ENCODE results near the gene TMCO4. TPM values are rescaled to one million over a fixed set of nuclear protein-coding genes. Genes with fewer than 3 reads are reported as not detected.

TMCO4 gene
- total and polyA plus RNA-seq, 2 donors (not counting 3 experiments of a cell fraction or from before 2014, with no cell fraction given), result 7.6 to 10.3 TPM

DNA sequence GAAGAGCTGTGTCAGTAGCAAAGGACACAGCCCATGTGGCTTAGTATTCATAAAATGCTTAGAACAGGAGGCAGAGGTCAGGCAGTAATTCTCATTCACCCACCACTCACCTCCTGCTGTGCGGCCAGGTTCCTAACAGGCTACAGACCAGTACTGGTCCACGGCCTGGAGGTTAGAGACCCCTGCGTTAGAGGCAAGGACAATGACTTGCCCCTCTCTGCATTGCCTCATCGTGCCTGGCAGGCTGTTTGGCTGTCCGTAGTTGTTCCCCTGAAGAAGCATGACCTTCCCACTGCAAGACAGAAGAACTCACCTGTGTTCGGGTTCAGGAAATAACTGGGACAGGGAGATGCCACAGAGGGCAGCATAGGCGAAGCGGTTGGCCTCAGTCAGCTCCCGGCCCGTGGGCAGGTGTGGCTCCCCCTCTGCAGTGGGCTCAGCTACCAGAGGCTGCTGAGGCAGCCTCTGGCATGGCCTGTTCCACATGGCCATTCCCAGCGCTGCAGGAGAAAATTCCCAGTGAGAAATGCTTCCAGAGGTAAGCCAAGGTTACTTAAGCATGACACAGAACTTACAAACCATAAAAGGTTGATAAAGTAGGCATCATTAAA, 19.3 kb downstream of the TMCO4 start:
- DNase-seq (ENCODE audit: low read depth, low spot score), result no peak
- ChIA-PET POLR2A (no interaction called here), CTCF (no interaction called here)
- Histone ChIP-seq H3K27me3 (ENCODE audit: control insufficient read depth in 2 of 2, insufficient read depth in 2 of 2, low read length in 2 of 2) (no peaks in the 10 kb centered on the region), H3K79me2 (ENCODE audit: control insufficient read depth, insufficient read depth, low read length) (no peaks in the 10 kb centered on the region), H3K27ac (ENCODE audit: insufficient read depth, low read depth, low read length) (no peak overlapping the region), H2AFZ (ENCODE audit: low read depth, low read length) (no peak overlapping the region), H3K36me3 (ENCODE audit: control insufficient read depth in 2 of 2, extremely low read depth in 1 of 2, insufficient read depth in 2 of 2, low read length in 2 of 2) (no peaks in the 10 kb centered on the region), H3K4me2 (ENCODE audit: insufficient read depth, low read length) (no peak overlapping the region), H3K4me3 (replicated peaks in 1 of 3; ENCODE audit: insufficient read depth in 1 of 3, low read depth in 1 of 3, low read length in 3 of 3) (no peak overlapping the region), H3K9ac (replicated peaks; ENCODE audit: extremely low read depth, insufficient read depth, low read length) (no peak overlapping the region), H3K9me1 (replicated peaks; ENCODE audit: control insufficient read depth, extremely low read depth, insufficient read depth, low read length) (no peaks in the 10 kb centered on the region), H3K9me3 (replicated peaks; ENCODE audit: control insufficient read depth, insufficient read depth, low read length) (no peaks in the 10 kb centered on the region), H3K4me1 (ENCODE audit: control insufficient read depth, extremely low read depth, insufficient read depth, low read length) (no peaks in the 10 kb centered on the region), H4K20me1 (replicated peaks; ENCODE audit: control insufficient read depth, extremely low read depth, insufficient read depth, low read length) (no peaks in the 10 kb centered on the region)
- BruUV-seq (replicated peaks), result no TSS peak
- dilution Hi-C loops (cut with MboI; ENCODE audit: extremely low pct_ligation_motif_present, low sequenced_read_pairs), result no loop called here
- FAIRE-seq, result no peak
- TF ChIP-seq MAX (IDR thresholded peaks at IDR 0.05; ENCODE audit: insufficient read depth, insufficient read length), result no peak
- TF ChIP-seq JUN (IDR thresholded peaks at IDR 0.05; ENCODE audit: borderline replicate concordance, insufficient read depth, insufficient read length, low read depth), result no peak
- TF ChIP-seq GATA2 (IDR thresholded peaks at IDR 0.05; ENCODE audit: insufficient read depth, insufficient read length, low read depth, low read length), result no peak
- TF ChIP-seq FOS (IDR thresholded peaks at IDR 0.05; ENCODE audit: borderline replicate concordance, insufficient read depth, low read length), result no peak
- no peak for TF ChIP-seq POLR2AphosphoS5 (IDR thresholded peaks at IDR 0.05; ENCODE audit: insufficient read depth, low read depth, low read length)
- TF ChIP-seq POLR2A (IDR thresholded peaks at IDR 0.05; ENCODE audit: low read depth, low read length), result no peak
- TF ChIP-seq MYC (IDR thresholded peaks at IDR 0.05; ENCODE audit: low read depth, low read length), result no peak
- TF ChIP-seq, protein P1, sequence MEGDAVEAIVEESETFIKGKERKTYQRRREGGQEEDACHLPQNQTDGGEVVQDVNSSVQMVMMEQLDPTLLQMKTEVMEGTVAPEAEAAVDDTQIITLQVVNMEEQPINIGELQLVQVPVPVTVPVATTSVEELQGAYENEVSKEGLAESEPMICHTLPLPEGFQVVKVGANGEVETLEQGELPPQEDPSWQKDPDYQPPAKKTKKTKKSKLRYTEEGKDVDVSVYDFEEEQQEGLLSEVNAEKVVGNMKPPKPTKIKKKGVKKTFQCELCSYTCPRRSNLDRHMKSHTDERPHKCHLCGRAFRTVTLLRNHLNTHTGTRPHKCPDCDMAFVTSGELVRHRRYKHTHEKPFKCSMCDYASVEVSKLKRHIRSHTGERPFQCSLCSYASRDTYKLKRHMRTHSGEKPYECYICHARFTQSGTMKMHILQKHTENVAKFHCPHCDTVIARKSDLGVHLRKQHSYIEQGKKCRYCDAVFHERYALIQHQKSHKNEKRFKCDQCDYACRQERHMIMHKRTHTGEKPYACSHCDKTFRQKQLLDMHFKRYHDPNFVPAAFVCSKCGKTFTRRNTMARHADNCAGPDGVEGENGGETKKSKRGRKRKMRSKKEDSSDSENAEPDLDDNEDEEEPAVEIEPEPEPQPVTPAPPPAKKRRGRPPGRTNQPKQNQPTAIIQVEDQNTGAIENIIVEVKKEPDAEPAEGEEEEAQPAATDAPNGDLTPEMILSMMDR (IDR thresholded peaks at IDR 0.05; ENCODE audit: extremely low read depth in 1 of 2, insufficient read depth in 1 of 2, low read depth in 1 of 2, low read length in 2 of 2), result no peak
- TF ChIP-seq EZH2 (IDR thresholded peaks at IDR 0.05; ENCODE audit: borderline replicate concordance, low read depth, low read length, severe bottlenecking), result no peak
- intact Hi-C loops (cut with micrococcal nuclease), result no loop called here
